GM12872 (cell line): ENCODE data around the gene SPRING1.

Experiments
- TF ChIP-seq, protein P1 (sequence below): IDR thresholded peaks from 3 replicates; pipeline ENCODE4 v1.5.1; 2011; ENCODE audit warnings: low read depth, mild to moderate bottlenecking, low read length, moderate library complexity; ENCODE audit not compliant: insufficient read depth

Gene SPRING1

GRCh38 chr12:116773276-116773731 lies 35.4 kb upstream of the SPRING1 start:
- TF ChIP-seq, protein P1, sequence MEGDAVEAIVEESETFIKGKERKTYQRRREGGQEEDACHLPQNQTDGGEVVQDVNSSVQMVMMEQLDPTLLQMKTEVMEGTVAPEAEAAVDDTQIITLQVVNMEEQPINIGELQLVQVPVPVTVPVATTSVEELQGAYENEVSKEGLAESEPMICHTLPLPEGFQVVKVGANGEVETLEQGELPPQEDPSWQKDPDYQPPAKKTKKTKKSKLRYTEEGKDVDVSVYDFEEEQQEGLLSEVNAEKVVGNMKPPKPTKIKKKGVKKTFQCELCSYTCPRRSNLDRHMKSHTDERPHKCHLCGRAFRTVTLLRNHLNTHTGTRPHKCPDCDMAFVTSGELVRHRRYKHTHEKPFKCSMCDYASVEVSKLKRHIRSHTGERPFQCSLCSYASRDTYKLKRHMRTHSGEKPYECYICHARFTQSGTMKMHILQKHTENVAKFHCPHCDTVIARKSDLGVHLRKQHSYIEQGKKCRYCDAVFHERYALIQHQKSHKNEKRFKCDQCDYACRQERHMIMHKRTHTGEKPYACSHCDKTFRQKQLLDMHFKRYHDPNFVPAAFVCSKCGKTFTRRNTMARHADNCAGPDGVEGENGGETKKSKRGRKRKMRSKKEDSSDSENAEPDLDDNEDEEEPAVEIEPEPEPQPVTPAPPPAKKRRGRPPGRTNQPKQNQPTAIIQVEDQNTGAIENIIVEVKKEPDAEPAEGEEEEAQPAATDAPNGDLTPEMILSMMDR, result no peak

DNA sequence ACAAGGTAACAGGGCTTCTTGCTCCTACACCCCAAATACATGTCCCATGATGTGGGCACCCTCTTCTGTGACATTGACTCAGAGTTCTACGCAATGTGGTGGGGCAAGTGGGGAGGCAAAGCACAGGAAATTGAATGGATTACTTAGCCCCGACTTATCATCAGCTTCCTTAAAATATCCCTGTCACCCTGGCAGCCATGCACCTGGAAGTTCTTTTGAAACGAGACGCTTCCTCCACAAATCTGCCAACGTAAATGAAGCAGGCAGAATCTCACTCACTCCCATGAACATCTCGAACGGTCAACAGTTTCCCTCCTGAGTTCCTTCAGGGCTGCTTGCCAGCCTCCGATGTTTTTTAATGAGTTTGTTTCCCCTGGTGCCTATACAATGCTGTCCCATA lies 33.8 kb upstream of the SPRING1 start:
- TF ChIP-seq, protein P1, result no peak

DNA sequence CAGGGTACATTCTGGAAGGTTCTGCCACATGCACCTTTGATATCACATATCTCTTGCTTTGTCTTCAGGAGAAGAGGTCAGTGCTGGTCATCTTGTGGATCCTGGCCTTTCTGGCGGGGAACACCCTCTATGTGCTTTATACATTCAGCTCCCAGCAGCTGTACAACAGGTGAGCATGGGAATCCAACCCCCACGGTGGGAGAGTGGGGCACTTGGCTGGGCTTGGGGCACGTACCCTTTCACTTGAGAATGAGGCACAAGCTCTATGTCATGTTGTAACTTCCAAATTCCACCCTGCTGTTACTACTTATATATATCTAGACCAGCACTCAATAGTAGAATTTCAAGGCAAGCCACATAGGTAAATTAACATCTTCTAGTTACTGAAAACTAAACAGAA lies 28.9 kb upstream of the SPRING1 start:
- TF ChIP-seq, protein P1, result no peak

DNA sequence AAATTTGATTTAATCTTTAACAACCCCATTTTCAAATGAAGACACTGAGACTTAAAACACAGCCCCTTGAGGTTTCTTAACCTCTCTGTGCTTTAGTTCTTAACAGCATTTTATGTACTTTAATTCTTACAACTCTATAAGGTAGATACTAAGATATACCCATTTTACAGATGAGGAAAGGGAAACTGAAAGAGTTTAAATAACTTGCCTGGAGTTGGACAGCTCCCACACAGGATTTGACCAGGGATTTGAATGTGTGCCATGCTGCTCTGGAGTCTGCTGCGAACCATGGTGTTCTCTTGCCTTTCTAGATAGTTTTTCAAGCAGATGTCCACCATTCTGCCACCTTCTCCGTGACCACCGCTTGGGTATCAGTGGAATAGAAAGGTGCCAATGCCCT lies 28.4 kb upstream of the SPRING1 start:
- TF ChIP-seq, protein P1, result no peak

- TF ChIP-seq, protein P1, result no peak
Measured at GRCh38 chr12:116765271-116765670, 27.4 kb upstream of the SPRING1 start.

GRCh38 chr12:116761499-116761898 lies 23.6 kb upstream of the SPRING1 start:
- TF ChIP-seq, protein P1, result no peak

DNA sequence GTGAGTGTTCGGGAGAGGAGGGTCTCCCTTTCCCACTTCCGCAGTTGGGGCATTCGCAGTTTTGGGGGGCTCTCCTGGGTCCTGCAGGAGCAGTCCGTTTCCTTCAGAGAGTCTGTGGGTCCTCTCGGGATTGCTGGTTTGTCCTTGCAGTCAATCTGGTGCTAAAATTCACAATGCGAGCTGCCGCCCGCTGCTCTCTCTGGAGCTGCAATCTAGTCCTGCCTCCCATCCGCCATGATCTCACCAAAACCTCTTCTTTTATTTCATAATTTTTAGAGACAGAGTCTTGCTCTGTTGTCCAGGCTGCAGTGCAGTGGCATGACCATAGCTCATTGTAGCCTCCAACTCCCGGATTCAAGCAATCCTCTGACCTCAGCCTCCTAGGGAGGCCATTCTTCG lies 22.8 kb upstream of the SPRING1 start:
- TF ChIP-seq, protein P1, result no peak
